K562 (cell line): ENCODE data around the gene WFIKKN1. TPM values are rescaled to one million over a fixed set of nuclear protein-coding genes. Genes with fewer than 3 reads are reported as not detected.

ENCODE experiments used
- ARID3B ChIP-seq: fragments of 250-450 bp; sonication (Bioruptor Pico); IDR thresholded peaks from 2 replicates; pipeline ENCODE4 v1.4.0; 2020; ENCODE audit warnings: borderline replicate concordance
- CHD1 ChIP-seq: fragments of 200-600 bp; sonication (generic); IDR thresholded peaks from one replicate; pipeline ENCODE4 v1.6.1; 2012; ENCODE audit warnings: mild to moderate bottlenecking, moderate library complexity, low read length, inconsistent platforms
- GTF2B ChIP-seq: IDR thresholded peaks from 2 replicates; pipeline ENCODE4 v1.6.1; 2011; ENCODE audit not compliant: insufficient read length; ENCODE audit errors: extremely low read depth
- GTF2E2 ChIP-seq: fragments of 200-800 bp; sonication (Bioruptor generic); IDR thresholded peaks from 2 replicates; pipeline ENCODE4 v1.6.1; 2016; ENCODE audit warnings: missing genetic modification characterization, missing compliant biosample characterization
- HDAC1 ChIP-seq, 2 experiments: fragments of 450-650 bp; IDR thresholded peaks; 2 replicates each; pipeline ENCODE4 v1.6.1; 2016 to 2017; ENCODE audit warnings: inconsistent platforms in 1 of 2, mild to moderate bottlenecking in 1 of 2, moderate library complexity in 1 of 2
- POLR2AphosphoS2 ChIP-seq: IDR thresholded peaks from 2 replicates; pipeline ENCODE4 v1.6.1; 2012; ENCODE audit warnings: low read length, improper control_type of control experiment
- SIRT6 ChIP-seq: IDR thresholded peaks from one replicate; pipeline ENCODE4 v1.6.1; 2012; ENCODE audit warnings: low read depth, mild to moderate bottlenecking, control low read depth, inconsistent platforms, low read length, moderate library complexity
- SMARCB1 ChIP-seq: IDR thresholded peaks from 2 replicates; pipeline ENCODE4 v1.6.1; 2011; ENCODE audit warnings: improper control_type of control experiment, low read depth; ENCODE audit not compliant: insufficient read length
- SMARCE1 ChIP-seq: fragments of 450-650 bp; IDR thresholded peaks from 2 replicates; pipeline ENCODE4 v1.7.1; 2016; ENCODE audit warnings: mild to moderate bottlenecking
- USF1 ChIP-seq: sonication (generic); formaldehyde crosslinking; IDR thresholded peaks from 2 replicates; pipeline ENCODE4 v1.9.0; 2022; ENCODE audit warnings: mild to moderate bottlenecking, missing genetic modification reagents
- USF2 ChIP-seq: sonication (generic); formaldehyde crosslinking; IDR thresholded peaks from 2 replicates; pipeline ENCODE4 v1.5.0; 2020; ENCODE audit warnings: missing genetic modification reagents
- VEZF1 ChIP-seq: fragments of 200-800 bp; sonication (Bioruptor generic); IDR thresholded peaks from 2 replicates; pipeline ENCODE4 v1.6.1; 2017; ENCODE audit warnings: missing genetic modification characterization, missing compliant biosample characterization
- ZBTB8A ChIP-seq: fragments of 450-650 bp; IDR thresholded peaks from 2 replicates; pipeline ENCODE4 v1.6.1; 2018; ENCODE audit warnings: mild to moderate bottlenecking, moderate library complexity; ENCODE audit not compliant: partially characterized antibody
- ZC3H11A ChIP-seq: IDR thresholded peaks from 2 replicates; pipeline ENCODE4 v1.6.1; 2012; ENCODE audit warnings: low read depth, low read length, improper control_type of control experiment
- ZNF121 ChIP-seq: sonication (generic); formaldehyde crosslinking; conservative IDR thresholded peaks from 2 replicates; pipeline ENCODE4 v1.8.0; 2022; ENCODE audit warnings: missing genetic modification reagents
- ZNF280A ChIP-seq: fragments of 450-650 bp; IDR thresholded peaks from 2 replicates; pipeline ENCODE4 v1.6.1; 2018; ENCODE audit warnings: mild to moderate bottlenecking, low read depth; ENCODE audit not compliant: partially characterized antibody
- ZNF449 ChIP-seq: fragments of 250-450 bp; sonication (Bioruptor Pico); IDR thresholded peaks from 2 replicates; pipeline ENCODE4 v1.8.0; 2022; ENCODE audit warnings: moderate library complexity, mild to moderate bottlenecking, inconsistent platforms
- polyA plus RNA-seq, 8 experiments: library from polyadenylated mRNA; depleted of rRNA in 4 of 8; stranded (reverse) in 5 of 8; unstranded in 3 of 8; fragments of >200 nt; fragmentation: Nextera tagmentation in 2 of 8; fragmentation: Illumina TruSeq in 1 of 8; extraction: Ambion mirVana in 2 of 8; extraction: Trizol in 1 of 8; gene quantifications; 2 replicates each; pipeline versions ENCODE4 v1.2.1 to v1.2.3, GENCODE V29; 2011 to 2014; ENCODE audit warnings: inconsistent platforms in 1 of 8, missing spikeins in 1 of 8
- total RNA-seq, 7 experiments: library from RNA; depleted of rRNA in 6 of 7; stranded (reverse); fragments of >200 nt in 6 of 7; fragmentation: Illumina TruSeq in 2 of 7; extraction: Trizol in 2 of 7; gene quantifications; 2 replicates each; pipeline versions ENCODE4 v1.2.1 to v1.2.3, GENCODE V29; 2011 to 2021; ENCODE audit warnings: low replicate concordance in 1 of 7

The WFIKKN1 gene
- total and polyA plus RNA-seq, 9 of the 15 experiments (the other 6 are each of a cell fraction or from before 2014, with no cell fraction given): 0.14 to 1.1 (median 0.50) TPM; not detected in 4

- TF ChIP-seq ZNF449 (CRISPR knock-in tag) (no peak), SMARCB1 (no peak), ZC3H11A (peak; percentile 36; the same call in 1 of the 2 replicates), ARID3B (no peak), USF2 (CRISPR knock-in tag) (no peak; the same call in 1 of the 2 replicates), GTF2E2 (peak; percentile 28; the same call in 1 of the 2 replicates), ZNF280A (no peak), SIRT6 (no peak), CHD1 (peak; percentile 92), GTF2B (no peak), USF1 (peak; percentile 62; the same call in 1 of the 2 replicates), POLR2AphosphoS2 (no peak; the same call in 1 of the 2 replicates), HDAC1 (IDR thresholded peaks at IDR 0.05) (peak; percentile 93 to 98), SMARCE1 (no peak), ZNF121 (CRISPR knock-in tag) (no peak), VEZF1 (peak; percentile 70), ZBTB8A (no peak)
Measured at GRCh38 chr16:636206-637080, 5.7 kb downstream of the WFIKKN1 start, which contains the start of gene METTL26 (continued).
